Endothelial cell of umbilical vein (primary cell): ENCODE results near the gene TIMM21. TPM values are rescaled to one million over a fixed set of nuclear protein-coding genes. Genes with fewer than 3 reads are reported as not detected.

Source experiments
- BruUV-seq: library from RNA; stranded (reverse); fragments of 400-500 nt; replicated peaks from 2 replicates; lab custom pipeline; 2021; lab: Mats Ljungman, UMichigan
- CTCF ChIA-PET: fragments of 300-600, 350-600 bp; sonication (Branson Sonifier 250); formaldehyde crosslinking; loops from one replicate; lab custom pipeline; 2021; ENCODE audit warnings: antibody characterized with exemption, inconsistent platforms; lab: Charles Lee
- POLR2A ChIA-PET: fragments of 300-600, 350-600 bp; sonication (Branson Sonifier 250); formaldehyde crosslinking; loops from one replicate; lab custom pipeline; 2021; ENCODE audit warnings: antibody characterized with exemption, inconsistent platforms; lab: Charles Lee
- DNase-seq: peaks from one replicate; pipeline ENCODE4 v3.0.0-alpha.2; 2011; ENCODE audit warnings: low read depth, low spot score
- FAIRE-seq: peaks from 2 replicates; lab custom pipeline; 2011; peaks lifted over from hg19 to GRCh38; lab: Jason Lieb, UNC
- H2AFZ ChIP-seq: 2 replicates; pipeline ENCODE4 v1.6.0; 2012; ENCODE audit warnings: low read depth, low read length, control low read depth, inconsistent platforms
- H3K27ac ChIP-seq: 2 replicates; pipeline ENCODE4 v1.5.1; 2011; ENCODE audit warnings: low read depth, mild to moderate bottlenecking, control low read depth, low read length, moderate library complexity; ENCODE audit not compliant: insufficient read depth
- H3K27me3 ChIP-seq, 2 experiments: 2 replicates each; pipeline versions ENCODE4 v1.6.0 to v1.6.1; 2011; ENCODE audit warnings: low read length in 2 of 2, mixed read lengths in 1 of 2; ENCODE audit not compliant: control insufficient read depth in 2 of 2, insufficient read depth in 2 of 2
- H3K36me3 ChIP-seq, 2 experiments: 2 replicates in 1 of 2; 3 replicates in 1 of 2; pipeline ENCODE4 v1.5.1; 2011; ENCODE audit warnings: low read length in 2 of 2, mild to moderate bottlenecking in 1 of 2, moderate library complexity in 1 of 2; ENCODE audit not compliant: control insufficient read depth in 2 of 2, insufficient read depth in 2 of 2; ENCODE audit errors: extremely low read depth in 1 of 2
- H3K4me1 ChIP-seq: 3 replicates; pipeline ENCODE4 v1.5.1; 2011; ENCODE audit warnings: mild to moderate bottlenecking, low read length; ENCODE audit not compliant: control insufficient read depth, insufficient read depth; ENCODE audit errors: extremely low read depth
- H3K4me2 ChIP-seq: 2 replicates; pipeline ENCODE4 v1.6.1; 2011; ENCODE audit warnings: low read length, control low read depth, mixed read lengths; ENCODE audit not compliant: insufficient read depth
- H3K4me3 ChIP-seq, 3 experiments: fragments of 200-600 bp in 1 of 3; sonication (generic), shearing (Covaris generic) in 1 of 3; replicated peaks in 1 of 3; 2 replicates each; pipeline ENCODE4 v1.5.1; 2011 to 2016; ENCODE audit warnings: control low read depth in 3 of 3, low read length in 3 of 3, mild to moderate bottlenecking in 2 of 3, inconsistent platforms in 1 of 3, low read depth in 1 of 3, moderate library complexity in 1 of 3; ENCODE audit not compliant: insufficient read depth in 1 of 3
- H3K79me2 ChIP-seq: 2 replicates; pipeline ENCODE4 v1.6.0; 2012; ENCODE audit warnings: low read length, inconsistent platforms; ENCODE audit not compliant: control insufficient read depth, insufficient read depth
- H3K9ac ChIP-seq: replicated peaks from 2 replicates; pipeline ENCODE3; 2011; ENCODE audit warnings: low read length, control low read depth; ENCODE audit not compliant: insufficient read depth; ENCODE audit errors: extremely low read depth
- H3K9me1 ChIP-seq: replicated peaks from 3 replicates; pipeline ENCODE4 v1.6.0; 2011; ENCODE audit warnings: mild to moderate bottlenecking, low read length; ENCODE audit not compliant: control insufficient read depth, insufficient read depth; ENCODE audit errors: extremely low read depth
- H3K9me3 ChIP-seq: replicated peaks from 2 replicates; pipeline ENCODE4 v1.5.1; 2012; ENCODE audit warnings: low read length, inconsistent platforms; ENCODE audit not compliant: control insufficient read depth, insufficient read depth
- H4K20me1 ChIP-seq: replicated peaks from 2 replicates; pipeline ENCODE3; 2011; ENCODE audit warnings: mild to moderate bottlenecking, low read length; ENCODE audit not compliant: control insufficient read depth, insufficient read depth; ENCODE audit errors: extremely low read depth
- CTCF ChIP-seq, 2 donors: IDR thresholded peaks; 1 replicate in 1 of 2; 2 replicates in 1 of 2; pipeline ENCODE4 v1.5.1; 2011; ENCODE audit warnings: low read length in 2 of 2, mild to moderate bottlenecking in 2 of 2, moderate library complexity in 2 of 2, control low read depth in 1 of 2, inconsistent platforms in 1 of 2, low read depth in 1 of 2; ENCODE audit not compliant: insufficient read depth in 1 of 2; ENCODE audit errors: extremely low read depth in 1 of 2
- EZH2 ChIP-seq: IDR thresholded peaks from 2 replicates; pipeline ENCODE4 v1.6.1; 2012; ENCODE audit warnings: borderline replicate concordance, low read depth, mild to moderate bottlenecking, moderate library complexity, low read length, inconsistent platforms; ENCODE audit not compliant: severe bottlenecking
- FOS ChIP-seq: IDR thresholded peaks from 2 replicates; pipeline ENCODE4 v1.6.1; 2011; ENCODE audit warnings: mild to moderate bottlenecking, low read length, moderate library complexity, borderline replicate concordance; ENCODE audit not compliant: insufficient read depth
- GATA2 ChIP-seq: IDR thresholded peaks from 2 replicates; pipeline ENCODE4 v1.7.0; 2011; ENCODE audit warnings: low read depth, mild to moderate bottlenecking, moderate library complexity, mixed read lengths, low read length; ENCODE audit not compliant: insufficient read length, insufficient read depth
- JUN ChIP-seq: IDR thresholded peaks from 2 replicates; pipeline ENCODE4 v1.6.1; 2011; ENCODE audit warnings: borderline replicate concordance, low read depth; ENCODE audit not compliant: insufficient read length, insufficient read depth
- MAX ChIP-seq: IDR thresholded peaks from 2 replicates; pipeline ENCODE4 v1.6.1; 2011; ENCODE audit not compliant: insufficient read depth, insufficient read length
- MYC ChIP-seq: IDR thresholded peaks from one replicate; pipeline ENCODE4 v1.6.1; 2011; ENCODE audit warnings: mild to moderate bottlenecking, low read depth, low read length
- POLR2A ChIP-seq: IDR thresholded peaks from 2 replicates; pipeline ENCODE4 v1.6.1; 2012; ENCODE audit warnings: low read depth, mild to moderate bottlenecking, control low read depth, low read length
- POLR2AphosphoS5 ChIP-seq: IDR thresholded peaks from 2 replicates; pipeline ENCODE4 v1.6.1; 2012; ENCODE audit warnings: low read depth, mild to moderate bottlenecking, control low read depth, low read length, moderate library complexity; ENCODE audit not compliant: insufficient read depth
- dilution Hi-C: fragments of 300-500 bp; cut with MboI; formaldehyde crosslinking; loops from one replicate; pipeline ENCODE4 v1.15.0; 2019; ENCODE audit warnings: low sequenced_read_pairs; ENCODE audit not compliant: extremely low pct_ligation_motif_present
- intact Hi-C: fragments of 100-400 bp; cut with micrococcal nuclease; formaldehyde crosslinking; loops from one replicate; pipeline ENCODE4 v1.10.0; 2022
- polyA plus RNA-seq, 4 experiments: library from polyadenylated mRNA; depleted of rRNA in 3 of 4; stranded (reverse) in 3 of 4; unstranded in 1 of 4; fragments of >200 nt; gene quantifications; 2 replicates each; pipeline versions ENCODE4 v1.2.1 to v1.2.3, GENCODE V29; 2011 to 2012; ENCODE audit warnings: missing spikeins in 1 of 4
- total RNA-seq: library from RNA; stranded (reverse); gene quantifications from 2 replicates; pipeline ENCODE4 v1.2.3, GENCODE V29; 2021

Gene TIMM21
- total and polyA plus RNA-seq, 2 donors (not counting 3 experiments of a cell fraction or from before 2014, with no cell fraction given): 22.9 to 38.9 TPM

GRCh38 chr18:74124642-74125041 lies 23.7 kb upstream of the TIMM21 start:
- H2AFZ ChIP-seq: no peak overlapping the region
- no peaks in the 10 kb centered on the region for H3K9me3 ChIP-seq
- H3K9me1 ChIP-seq: no peaks in the 10 kb centered on the region
- H3K9ac ChIP-seq: no peak overlapping the region
- no peak overlapping the region for H3K27ac ChIP-seq
- dilution Hi-C loops (no loop called here), intact Hi-C loops (no loop called here)
- BruUV-seq: no TSS peak
- no peak for DNase-seq
- H3K4me2 ChIP-seq: no peak overlapping the region
- no peaks in the 10 kb centered on the region for H3K79me2 ChIP-seq
- POLR2A ChIA-PET: no interaction called here
- no peaks in the 10 kb centered on the region for H3K4me1 ChIP-seq
- no peak for TF ChIP-seq GATA2
- TF ChIP-seq CTCF (IDR thresholded peaks at IDR 0.05; ENCODE audit: extremely low read depth in 1 of 2, insufficient read depth in 1 of 2, low read depth in 1 of 2, low read length in 2 of 2): no peak
- TF ChIP-seq JUN: no peak
- no peak for TF ChIP-seq MYC
- TF ChIP-seq POLR2AphosphoS5: no peak
- TF ChIP-seq FOS: no peak
- no peak for TF ChIP-seq POLR2A
- no peak for TF ChIP-seq EZH2
- TF ChIP-seq MAX: no peak
- no peak overlapping the region for H3K4me3 ChIP-seq
- no peak for FAIRE-seq
- H3K27me3 ChIP-seq: no peaks in the 10 kb centered on the region
- CTCF ChIA-PET: no interaction called here
- no peaks in the 10 kb centered on the region for H4K20me1 ChIP-seq
- H3K36me3 ChIP-seq: no peaks in the 10 kb centered on the region
